ENCODE data around the gene DENND4B.

- TF ChIP-seq CTCF (IDR thresholded peaks at IDR 0.05) (no peak), POLR2A (IDR thresholded peaks at IDR 0.05) (no peak), POLR2AphosphoS5 (IDR thresholded peaks at IDR 0.05) (no peak), EP300 (IDR thresholded peaks at IDR 0.05; ENCODE audit: low read depth) (no peak)
Measured at GRCh38 chr1:153928791-153929341, 17.7 kb downstream of the DENND4B start.
